ENCODE results near the gene CR2. TPM values are rescaled to one million over a fixed set of nuclear protein-coding genes. Genes with fewer than 3 reads are reported as not detected.

The CR2 gene
- total RNA-seq, 1 donor from 2014 or later: not detected

GRCh38 chr1:207444514-207445217 is 9.5 kb upstream of the CR2 start:
- H3K36me3 Mint-ChIP-seq (ENCODE audit: unreplicated experiment): no peaks in the 10 kb centered on the region
- no peaks in the 10 kb centered on the region for H3K9me3 Mint-ChIP-seq (ENCODE audit: unreplicated experiment)
- DNase-seq (ENCODE audit: extremely low spot score, unreplicated experiment): no peak
- no peak overlapping the region for H3K27ac Mint-ChIP-seq (ENCODE audit: unreplicated experiment)
- no peaks in the 10 kb centered on the region for H3K4me1 Mint-ChIP-seq (ENCODE audit: unreplicated experiment)
- TF ChIP-seq, protein P1, sequence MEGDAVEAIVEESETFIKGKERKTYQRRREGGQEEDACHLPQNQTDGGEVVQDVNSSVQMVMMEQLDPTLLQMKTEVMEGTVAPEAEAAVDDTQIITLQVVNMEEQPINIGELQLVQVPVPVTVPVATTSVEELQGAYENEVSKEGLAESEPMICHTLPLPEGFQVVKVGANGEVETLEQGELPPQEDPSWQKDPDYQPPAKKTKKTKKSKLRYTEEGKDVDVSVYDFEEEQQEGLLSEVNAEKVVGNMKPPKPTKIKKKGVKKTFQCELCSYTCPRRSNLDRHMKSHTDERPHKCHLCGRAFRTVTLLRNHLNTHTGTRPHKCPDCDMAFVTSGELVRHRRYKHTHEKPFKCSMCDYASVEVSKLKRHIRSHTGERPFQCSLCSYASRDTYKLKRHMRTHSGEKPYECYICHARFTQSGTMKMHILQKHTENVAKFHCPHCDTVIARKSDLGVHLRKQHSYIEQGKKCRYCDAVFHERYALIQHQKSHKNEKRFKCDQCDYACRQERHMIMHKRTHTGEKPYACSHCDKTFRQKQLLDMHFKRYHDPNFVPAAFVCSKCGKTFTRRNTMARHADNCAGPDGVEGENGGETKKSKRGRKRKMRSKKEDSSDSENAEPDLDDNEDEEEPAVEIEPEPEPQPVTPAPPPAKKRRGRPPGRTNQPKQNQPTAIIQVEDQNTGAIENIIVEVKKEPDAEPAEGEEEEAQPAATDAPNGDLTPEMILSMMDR (IDR thresholded peaks at IDR 0.05): no peak
- H3K27me3 Mint-ChIP-seq (ENCODE audit: unreplicated experiment): peaks cover 18% of the 10 kb centered on the region
- H3K4me3 Mint-ChIP-seq (ENCODE audit: unreplicated experiment): no peak overlapping the region

- Mint-ChIP-seq H3K27me3 (ENCODE audit: unreplicated experiment) (peaks cover 44% of the 10 kb centered on the region), H3K36me3 (ENCODE audit: unreplicated experiment) (no peaks in the 10 kb centered on the region), H3K27ac (ENCODE audit: unreplicated experiment) (no peak overlapping the region), H3K4me1 (ENCODE audit: unreplicated experiment) (peaks cover 2% of the 10 kb centered on the region), H3K9me3 (ENCODE audit: unreplicated experiment) (no peaks in the 10 kb centered on the region), H3K4me3 (ENCODE audit: unreplicated experiment) (no peak overlapping the region)
- no peak for DNase-seq (ENCODE audit: extremely low spot score, unreplicated experiment)
- TF ChIP-seq, protein P1 (IDR thresholded peaks at IDR 0.05): no peak
Observed at GRCh38 chr1:207453710-207454045, 450 bp upstream of the CR2 start.

DNA sequence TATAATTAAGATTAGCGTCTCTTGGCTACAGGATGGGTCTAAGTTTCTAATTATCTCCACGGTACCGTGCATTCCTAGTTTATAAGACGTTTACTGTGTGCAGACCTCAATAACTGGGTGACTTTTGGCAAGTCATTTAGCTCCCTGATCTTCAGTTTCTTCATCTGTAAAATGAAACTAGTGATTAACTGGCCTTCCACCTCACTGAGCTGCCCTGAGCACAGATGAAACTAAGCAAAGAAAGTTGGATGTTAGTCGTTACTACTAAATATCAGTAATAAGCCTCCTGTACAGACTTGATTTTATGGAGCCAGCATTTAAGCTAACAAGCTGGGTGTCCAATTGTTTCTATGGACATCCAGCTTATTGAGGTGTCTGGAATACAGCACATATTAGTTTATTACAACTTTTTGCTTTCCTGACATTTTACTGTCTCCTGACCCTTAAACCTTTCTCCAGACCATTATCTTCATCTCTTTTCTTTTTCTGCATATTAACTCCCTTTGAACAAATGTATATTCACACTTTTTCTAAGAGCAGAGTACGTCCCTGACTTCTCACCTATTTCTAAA is 1.1 kb downstream of the CR2 start:
- H3K9me3 Mint-ChIP-seq (ENCODE audit: unreplicated experiment): no peaks in the 10 kb centered on the region
- H3K27ac Mint-ChIP-seq (ENCODE audit: unreplicated experiment): no peak overlapping the region
- no peaks in the 10 kb centered on the region for H3K36me3 Mint-ChIP-seq (ENCODE audit: unreplicated experiment)
- no peak overlapping the region for H3K4me3 Mint-ChIP-seq (ENCODE audit: unreplicated experiment)
- TF ChIP-seq, protein P1 (IDR thresholded peaks at IDR 0.05): no peak
- DNase-seq (ENCODE audit: extremely low spot score, unreplicated experiment): no peak
- H3K27me3 Mint-ChIP-seq (ENCODE audit: unreplicated experiment): peaks cover 40% of the 10 kb centered on the region
- H3K4me1 Mint-ChIP-seq (ENCODE audit: unreplicated experiment): peaks cover 2% of the 10 kb centered on the region

DNA sequence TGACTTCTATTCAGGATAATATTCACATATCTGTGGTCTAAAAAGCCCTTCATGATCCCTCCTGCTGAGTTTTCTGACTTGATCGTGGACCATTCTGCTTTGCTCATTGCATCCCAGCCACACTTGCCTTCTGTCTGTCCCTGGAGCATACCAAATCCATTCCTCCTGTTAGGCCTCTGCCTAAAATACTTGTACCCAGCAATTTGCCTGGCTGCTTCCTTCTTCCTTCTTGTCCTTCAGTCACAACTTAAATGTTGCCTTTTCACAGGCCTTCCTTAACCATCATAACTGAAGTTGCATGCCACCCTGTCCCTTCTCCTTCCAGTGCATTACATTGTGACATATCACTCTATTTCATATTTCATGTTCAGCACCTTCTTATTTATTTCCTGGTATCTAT is 4.3 kb downstream of the CR2 start:
- Mint-ChIP-seq H3K27me3 (ENCODE audit: unreplicated experiment) (peaks cover 19% of the 10 kb centered on the region), H3K4me3 (ENCODE audit: unreplicated experiment) (no peak overlapping the region), H3K4me1 (ENCODE audit: unreplicated experiment) (peaks cover 2% of the 10 kb centered on the region), H3K36me3 (ENCODE audit: unreplicated experiment) (no peaks in the 10 kb centered on the region), H3K27ac (ENCODE audit: unreplicated experiment) (no peak overlapping the region), H3K9me3 (ENCODE audit: unreplicated experiment) (no peaks in the 10 kb centered on the region)
- no peak for DNase-seq (ENCODE audit: extremely low spot score, unreplicated experiment)
- TF ChIP-seq, protein P1 (IDR thresholded peaks at IDR 0.05): no peak

DNA sequence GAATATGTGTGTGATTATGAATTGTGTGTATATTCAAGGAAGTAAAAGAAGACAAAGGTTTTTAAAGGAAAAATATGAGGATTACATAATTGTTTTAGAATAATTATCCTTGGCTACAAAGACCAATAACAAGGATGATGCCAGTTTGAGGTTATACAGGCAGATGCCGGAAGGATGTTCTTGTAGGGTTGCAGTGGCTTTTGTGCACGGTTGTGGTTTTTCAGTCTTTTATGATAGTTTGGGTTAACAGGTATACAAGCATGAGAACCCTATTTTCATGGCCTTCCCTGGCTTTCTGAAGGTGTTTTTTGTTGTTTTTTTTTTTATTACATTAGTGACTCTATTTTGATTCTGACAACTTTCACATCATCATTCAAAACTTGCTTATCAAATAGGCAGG is 4.9 kb downstream of the CR2 start:
- Mint-ChIP-seq H3K27ac (ENCODE audit: unreplicated experiment) (no peak overlapping the region), H3K4me3 (ENCODE audit: unreplicated experiment) (no peak overlapping the region), H3K9me3 (ENCODE audit: unreplicated experiment) (no peaks in the 10 kb centered on the region), H3K27me3 (ENCODE audit: unreplicated experiment) (peaks cover 14% of the 10 kb centered on the region), H3K36me3 (ENCODE audit: unreplicated experiment) (no peaks in the 10 kb centered on the region), H3K4me1 (ENCODE audit: unreplicated experiment) (no peaks in the 10 kb centered on the region)
- TF ChIP-seq, protein P1 (IDR thresholded peaks at IDR 0.05): no peak
- DNase-seq (ENCODE audit: extremely low spot score, unreplicated experiment): no peak

Measured in osteocyte (in vitro differentiated cells).